Neural progenitor cell (in vitro differentiated cells): ENCODE measurements around the gene EME2. TPM values are rescaled to one million over a fixed set of nuclear protein-coding genes. Genes with fewer than 3 reads are reported as not detected.

Experiments used
- DNase-seq: peaks from one replicate; pipeline ENCODE4 v3.0.0-alpha.2; 2016; ENCODE audit warnings: low spot score
- H2AFZ ChIP-seq: fragments of 200-600 bp; sonication (generic); replicated peaks from 2 replicates; pipeline ENCODE4 v1.6.1; 2016; ENCODE audit warnings: antibody characterized with exemption
- H3F3A ChIP-seq: fragments of 200-600 bp; sonication (generic); 2 replicates; pipeline ENCODE4 v1.6.1; 2016; ENCODE audit warnings: antibody characterized with exemption, low read depth
- H3K27ac ChIP-seq: fragments of 200-600 bp; sonication (generic); 2 replicates; pipeline ENCODE4 v1.5.1; 2016; ENCODE audit warnings: mild to moderate bottlenecking
- H3K27me3 ChIP-seq: fragments of 200-600 bp; sonication (generic); 2 replicates; pipeline ENCODE4 v1.6.1; 2016; ENCODE audit warnings: mild to moderate bottlenecking, moderate library complexity
- H3K36me3 ChIP-seq: fragments of 200-600 bp; sonication (generic); 2 replicates; pipeline ENCODE4 v1.5.1; 2016
- H3K4me1 ChIP-seq: fragments of 200-600 bp; sonication (generic); 2 replicates; pipeline ENCODE4 v1.6.1; 2016; ENCODE audit warnings: mixed run types
- H3K4me2 ChIP-seq: fragments of 200-600 bp; sonication (generic); 2 replicates; pipeline ENCODE4 v1.6.1; 2016
- H3K4me3 ChIP-seq: fragments of 200-600 bp; sonication (generic); 2 replicates; pipeline ENCODE4 v1.5.1; 2016
- H3K79me2 ChIP-seq: fragments of 200-600 bp; sonication (generic); 2 replicates; pipeline ENCODE4 v1.6.1; 2016; ENCODE audit warnings: low read depth
- H3K9ac ChIP-seq: fragments of 200-600 bp; sonication (generic); 2 replicates; pipeline ENCODE4 v1.6.1; 2016
- H3K9me3 ChIP-seq: fragments of 200-600 bp; sonication (generic); 2 replicates; pipeline ENCODE4 v1.5.1; 2016; ENCODE audit warnings: low read depth
- H4K20me1 ChIP-seq: fragments of 200-600 bp; sonication (generic); 2 replicates; pipeline ENCODE4 v1.6.1; 2016; ENCODE audit warnings: low read depth
- H3K27ac Mint-ChIP-seq: 3 replicates; pipeline ENCODE4 v1.8.0; 2021; ENCODE audit warnings: mixed read lengths
- H3K27me3 Mint-ChIP-seq: 2 replicates; pipeline ENCODE4 v1.8.0; 2022; ENCODE audit warnings: low read depth, mild to moderate bottlenecking, inconsistent platforms, moderate library complexity, mixed read lengths; ENCODE audit not compliant: insufficient read depth
- H3K36me3 Mint-ChIP-seq: 3 replicates; pipeline ENCODE4 v1.8.0; 2021; ENCODE audit warnings: mixed read lengths
- H3K4me1 Mint-ChIP-seq: 3 replicates; pipeline ENCODE4 v1.8.0; 2021; ENCODE audit warnings: mixed read lengths
- H3K4me3 Mint-ChIP-seq: 3 replicates; pipeline ENCODE4 v1.8.0; 2021; ENCODE audit warnings: mild to moderate bottlenecking, moderate library complexity, mixed read lengths
- H3K9me3 Mint-ChIP-seq: 3 replicates; pipeline ENCODE4 v1.8.0; 2020; ENCODE audit warnings: mixed read lengths
- EZH2 ChIP-seq: fragments of 200-600 bp; sonication (generic); IDR thresholded peaks from 2 replicates; pipeline ENCODE4 v1.6.1; 2017; ENCODE audit warnings: antibody characterized with exemption, mild to moderate bottlenecking, moderate library complexity
- EZH2phosphoT487 ChIP-seq: fragments of 200-600 bp; sonication (generic); IDR thresholded peaks from 2 replicates; pipeline ENCODE4 v1.6.1; 2017; ENCODE audit warnings: antibody characterized with exemption
- total RNA-seq: library from RNA; depleted of rRNA; stranded (reverse); fragments of >200 nt; gene quantifications from 2 replicates; pipeline ENCODE4 v1.2.3, GENCODE V29; 2015; ENCODE audit warnings: low replicate concordance
- TF ChIP-seq, protein P1 (sequence below): fragments of 200-600 bp; sonication (generic); IDR thresholded peaks from 2 replicates; pipeline ENCODE4 v1.5.1; 2017; ENCODE audit warnings: antibody characterized with exemption, mild to moderate bottlenecking

EME2 gene
- total RNA-seq, 1 donor from 2014 or later: 2.3 TPM

- TF ChIP-seq, protein P1, sequence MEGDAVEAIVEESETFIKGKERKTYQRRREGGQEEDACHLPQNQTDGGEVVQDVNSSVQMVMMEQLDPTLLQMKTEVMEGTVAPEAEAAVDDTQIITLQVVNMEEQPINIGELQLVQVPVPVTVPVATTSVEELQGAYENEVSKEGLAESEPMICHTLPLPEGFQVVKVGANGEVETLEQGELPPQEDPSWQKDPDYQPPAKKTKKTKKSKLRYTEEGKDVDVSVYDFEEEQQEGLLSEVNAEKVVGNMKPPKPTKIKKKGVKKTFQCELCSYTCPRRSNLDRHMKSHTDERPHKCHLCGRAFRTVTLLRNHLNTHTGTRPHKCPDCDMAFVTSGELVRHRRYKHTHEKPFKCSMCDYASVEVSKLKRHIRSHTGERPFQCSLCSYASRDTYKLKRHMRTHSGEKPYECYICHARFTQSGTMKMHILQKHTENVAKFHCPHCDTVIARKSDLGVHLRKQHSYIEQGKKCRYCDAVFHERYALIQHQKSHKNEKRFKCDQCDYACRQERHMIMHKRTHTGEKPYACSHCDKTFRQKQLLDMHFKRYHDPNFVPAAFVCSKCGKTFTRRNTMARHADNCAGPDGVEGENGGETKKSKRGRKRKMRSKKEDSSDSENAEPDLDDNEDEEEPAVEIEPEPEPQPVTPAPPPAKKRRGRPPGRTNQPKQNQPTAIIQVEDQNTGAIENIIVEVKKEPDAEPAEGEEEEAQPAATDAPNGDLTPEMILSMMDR: no peak
- no peak for TF ChIP-seq EZH2
- no peak for TF ChIP-seq EZH2phosphoT487
- H3K9me3 Mint-ChIP-seq: no peaks in the 10 kb centered on the region
- Histone ChIP-seq H3K4me3 (no peak overlapping the region), H3K79me2 (peaks cover 30% of the 10 kb centered on the region), H3F3A (peaks cover 6% of the 10 kb centered on the region), H3K9me3 (no peaks in the 10 kb centered on the region), H4K20me1 (peaks cover 37% of the 10 kb centered on the region), H3K4me1 (peaks cover 6% of the 10 kb centered on the region), H3K36me3 (no peaks in the 10 kb centered on the region), H3K27me3 (no peaks in the 10 kb centered on the region), H3K9ac (no peak overlapping the region), H2AFZ (no peak overlapping the region), H3K27ac (no peak overlapping the region), H3K4me2 (no peak overlapping the region)
- peaks cover 3% of the 10 kb centered on the region for H3K36me3 Mint-ChIP-seq
- peaks cover 5% of the 10 kb centered on the region for H3K27me3 Mint-ChIP-seq
- peak overlapping the region; percentile 50 for H3K4me3 Mint-ChIP-seq
- DNase-seq: no peak
- H3K4me1 Mint-ChIP-seq: peaks cover 10% of the 10 kb centered on the region
- H3K27ac Mint-ChIP-seq: no peak overlapping the region
These were observed 3.4 kb downstream of the EME2 start for GRCh38 chr16:1775846-1776671.

GRCh38 chr16:1776672-1776955 is 4.0 kb downstream of the EME2 start:
- H3K4me1 Mint-ChIP-seq: peaks cover 16% of the 10 kb centered on the region
- Histone ChIP-seq H3K36me3 (no peaks in the 10 kb centered on the region), H3K4me3 (no peak overlapping the region), H3K4me1 (peaks cover 11% of the 10 kb centered on the region), H4K20me1 (peaks cover 42% of the 10 kb centered on the region), H3K27ac (no peak overlapping the region), H3K79me2 (peaks cover 35% of the 10 kb centered on the region), H2AFZ (no peak overlapping the region), H3K9ac (no peak overlapping the region), H3F3A (peaks cover 11% of the 10 kb centered on the region), H3K4me2 (no peak overlapping the region), H3K27me3 (no peaks in the 10 kb centered on the region), H3K9me3 (no peaks in the 10 kb centered on the region)
- no peaks in the 10 kb centered on the region for H3K9me3 Mint-ChIP-seq
- peaks cover 7% of the 10 kb centered on the region for H3K27me3 Mint-ChIP-seq
- peaks cover 3% of the 10 kb centered on the region for H3K36me3 Mint-ChIP-seq
- no peak overlapping the region for H3K4me3 Mint-ChIP-seq
- TF ChIP-seq, protein P1: no peak
- TF ChIP-seq EZH2: no peak
- TF ChIP-seq EZH2phosphoT487: no peak
- no peak for DNase-seq
- H3K27ac Mint-ChIP-seq: no peak overlapping the region

- H3K4me1 Mint-ChIP-seq: peaks cover 15% of the 10 kb centered on the region
- H3K4me2 ChIP-seq: no peak overlapping the region
- peaks cover 7% of the 10 kb centered on the region for H3K27me3 Mint-ChIP-seq
- peaks cover 44% of the 10 kb centered on the region for H4K20me1 ChIP-seq
- H3K36me3 ChIP-seq: no peaks in the 10 kb centered on the region
- TF ChIP-seq, protein P1: no peak
- TF ChIP-seq EZH2: no peak
- no peak for TF ChIP-seq EZH2phosphoT487
- H3K4me1 ChIP-seq: peaks cover 11% of the 10 kb centered on the region
- no peak for DNase-seq
- H3K27ac Mint-ChIP-seq: no peak overlapping the region
- no peak overlapping the region for H2AFZ ChIP-seq
- no peak overlapping the region for H3K9ac ChIP-seq
- no peaks in the 10 kb centered on the region for H3K9me3 Mint-ChIP-seq
- H3K36me3 Mint-ChIP-seq: peaks cover 3% of the 10 kb centered on the region
- peaks cover 11% of the 10 kb centered on the region for H3F3A ChIP-seq
- no peak overlapping the region for H3K27ac ChIP-seq
- H3K4me3 Mint-ChIP-seq: no peak overlapping the region
- H3K79me2 ChIP-seq: peaks cover 37% of the 10 kb centered on the region
- H3K9me3 ChIP-seq: no peaks in the 10 kb centered on the region
- H3K4me3 ChIP-seq: no peak overlapping the region
- H3K27me3 ChIP-seq: no peaks in the 10 kb centered on the region
These were observed 4.4 kb downstream of the EME2 start for GRCh38 chr16:1776991-1777374.
